Measurements from ENCODE around the gene PRLR. TPM values are rescaled to one million over a fixed set of nuclear protein-coding genes. Genes with fewer than 3 reads are reported as not detected.

PRLR gene
- total RNA-seq, 3 donors from 2014 or later (not counting 1 experiment from before 2014, with no cell fraction given): 0.05 to 0.16 (median 0.09) TPM

GRCh38 chr5:35073160-35073559 is 157.1 kb downstream of the PRLR start:
- Mint-ChIP-seq H3K36me3 (no peaks in the 10 kb centered on the region), H3K4me1 (no peaks in the 10 kb centered on the region), H3K9me3 (no peaks in the 10 kb centered on the region), H3K27ac (no peak overlapping the region), H3K27me3 (ENCODE audit: low read depth in 2 of 2) (peaks cover 0 to 7% of the 10 kb centered on the region in 2 donors), H3K4me3 (no peak overlapping the region)
- Histone ChIP-seq H3K27me3 (ENCODE audit: control insufficient read depth, insufficient read depth, low read length) (no peaks in the 10 kb centered on the region), H3K9me3 (ENCODE audit: control insufficient read depth, insufficient read depth, low read length) (no peaks in the 10 kb centered on the region), H3K4me1 (ENCODE audit: control insufficient read depth, insufficient read depth, low read length) (no peaks in the 10 kb centered on the region), H3K27ac (ENCODE audit: low read length) (no peak overlapping the region), H3K36me3 (ENCODE audit: control insufficient read depth, insufficient read depth, low read length) (no peaks in the 10 kb centered on the region), H3K4me3 (ENCODE audit: low read length) (no peak overlapping the region)
- no peak for TF ChIP-seq CTCF (IDR thresholded peaks at IDR 0.05)
- WGBS (ENCODE audit: insufficient coverage): 81% methylated on average over 3 of the region's 4 CpGs
- DNase-seq: no peak
- intact Hi-C loops (cut with micrococcal nuclease): no loop called here
- ATAC-seq: no peak

- Mint-ChIP-seq H3K36me3 (no peaks in the 10 kb centered on the region), H3K4me3 (no peak overlapping the region), H3K27ac (no peak overlapping the region), H3K9me3 (no peaks in the 10 kb centered on the region), H3K4me1 (no peaks in the 10 kb centered on the region), H3K27me3 (ENCODE audit: low read depth in 2 of 2) (no peaks in the 10 kb centered on the region)
- Histone ChIP-seq H3K27ac (ENCODE audit: low read length) (no peak overlapping the region), H3K9me3 (ENCODE audit: control insufficient read depth, insufficient read depth, low read length) (no peaks in the 10 kb centered on the region), H3K4me3 (ENCODE audit: low read length) (no peak overlapping the region), H3K27me3 (ENCODE audit: control insufficient read depth, insufficient read depth, low read length) (no peaks in the 10 kb centered on the region), H3K36me3 (ENCODE audit: control insufficient read depth, insufficient read depth, low read length) (no peaks in the 10 kb centered on the region), H3K4me1 (ENCODE audit: control insufficient read depth, insufficient read depth, low read length) (no peaks in the 10 kb centered on the region)
- WGBS (ENCODE audit: insufficient coverage): 100% methylated on average over 1 of the region's 1 CpG
- no peak for TF ChIP-seq CTCF (IDR thresholded peaks at IDR 0.05)
- ATAC-seq (no peak), DNase-seq (no peak)
- intact Hi-C loops (cut with micrococcal nuclease): no loop called here
These were observed 161.1 kb downstream of the PRLR start for GRCh38 chr5:35069188-35069587.

GRCh38 chr5:35067985-35068384 is 162.3 kb downstream of the PRLR start:
- H3K9me3 ChIP-seq (ENCODE audit: control insufficient read depth, insufficient read depth, low read length): no peaks in the 10 kb centered on the region
- intact Hi-C loops (cut with micrococcal nuclease): no loop called here
- H3K36me3 ChIP-seq (ENCODE audit: control insufficient read depth, insufficient read depth, low read length): no peaks in the 10 kb centered on the region
- H3K36me3 Mint-ChIP-seq: no peaks in the 10 kb centered on the region
- no peaks in the 10 kb centered on the region for H3K27me3 ChIP-seq (ENCODE audit: control insufficient read depth, insufficient read depth, low read length)
- ATAC-seq (no peak), DNase-seq (no peak)
- H3K4me3 ChIP-seq (ENCODE audit: low read length): no peak overlapping the region
- no peaks in the 10 kb centered on the region for H3K9me3 Mint-ChIP-seq
- TF ChIP-seq CTCF (IDR thresholded peaks at IDR 0.05): no peak
- no peak overlapping the region for H3K27ac ChIP-seq (ENCODE audit: low read length)
- H3K4me3 Mint-ChIP-seq: no peak overlapping the region
- 100% methylated on average over 1 of the region's 2 CpGs for WGBS (ENCODE audit: insufficient coverage)
- H3K27me3 Mint-ChIP-seq (ENCODE audit: low read depth in 2 of 2): peaks cover 0 to 3% of the 10 kb centered on the region in 2 donors
- no peaks in the 10 kb centered on the region for H3K4me1 Mint-ChIP-seq
- H3K27ac Mint-ChIP-seq: no peak overlapping the region
- no peaks in the 10 kb centered on the region for H3K4me1 ChIP-seq (ENCODE audit: control insufficient read depth, insufficient read depth, low read length)

- no peaks in the 10 kb centered on the region for H3K36me3 ChIP-seq (ENCODE audit: control insufficient read depth, insufficient read depth, low read length)
- intact Hi-C loops (cut with micrococcal nuclease): no loop called here
- H3K27ac ChIP-seq (ENCODE audit: low read length): no peak overlapping the region
These were observed 164.0 kb downstream of the PRLR start for GRCh38 chr5:35066260-35066795.

More at GRCh38 chr5:35066260-35066795, 164.0 kb downstream of the PRLR start:
- Mint-ChIP-seq H3K27me3 (ENCODE audit: low read depth in 2 of 2) (peaks cover 0 to 3% of the 10 kb centered on the region in 2 donors), H3K27ac (no peak overlapping the region), H3K36me3 (no peaks in the 10 kb centered on the region), H3K4me1 (no peaks in the 10 kb centered on the region), H3K9me3 (no peaks in the 10 kb centered on the region), H3K4me3 (no peak overlapping the region)
- H3K4me3 ChIP-seq (ENCODE audit: low read length): no peak overlapping the region
- WGBS (ENCODE audit: insufficient coverage): 88% methylated on average over 3 of the region's 5 CpGs
- H3K27me3 ChIP-seq (ENCODE audit: control insufficient read depth, insufficient read depth, low read length): no peaks in the 10 kb centered on the region
- H3K4me1 ChIP-seq (ENCODE audit: control insufficient read depth, insufficient read depth, low read length): no peaks in the 10 kb centered on the region
- no peak for TF ChIP-seq CTCF (IDR thresholded peaks at IDR 0.05)
- H3K9me3 ChIP-seq (ENCODE audit: control insufficient read depth, insufficient read depth, low read length): no peaks in the 10 kb centered on the region
- ATAC-seq: no peak
- no peak for DNase-seq

All from natural killer cell (primary cell).